HG02840 (cell line): ENCODE data around the gene ANO1.

ENCODE experiments used
- ATAC-seq: cut with Tn5 transposase; IDR thresholded peaks from one replicate; pipeline ENCODE4 v1.9.1; 2021; ENCODE audit warnings: mild to moderate bottlenecking, moderate library complexity, moderate number of reproducible peaks; ENCODE audit not compliant: unreplicated experiment, low FRiP score

The ANO1 gene

GRCh38 chr11:70049045-70049444, 29.1 kb upstream of the ANO1 start:
- ATAC-seq = no peak

- no peak for ATAC-seq
These were observed 27.9 kb upstream of the ANO1 start for GRCh38 chr11:70050243-70050642.

DNA sequence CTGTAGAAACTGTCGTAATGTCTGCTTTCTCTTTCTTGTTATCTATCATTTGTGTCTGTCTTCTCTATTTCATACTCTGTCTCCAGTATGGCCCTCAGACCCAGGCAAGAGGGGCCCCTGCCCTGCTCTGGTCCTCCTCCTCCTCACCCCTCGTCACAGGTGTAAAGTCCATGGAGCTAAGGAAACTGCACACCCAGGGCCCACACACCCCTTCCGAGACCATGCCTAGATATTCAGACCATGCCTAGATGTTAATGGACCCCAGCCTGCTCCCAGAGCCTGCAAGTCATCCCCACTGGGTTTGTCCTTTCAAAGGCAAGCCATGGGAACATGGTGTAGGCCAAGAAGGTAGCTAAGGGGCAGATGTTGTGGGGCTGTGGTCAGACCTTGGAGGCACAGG, 24.1 kb upstream of the ANO1 start:
- no peak for ATAC-seq

- ATAC-seq = no peak
These were observed 22.7 kb upstream of the ANO1 start for GRCh38 chr11:70055444-70055843.

DNA sequence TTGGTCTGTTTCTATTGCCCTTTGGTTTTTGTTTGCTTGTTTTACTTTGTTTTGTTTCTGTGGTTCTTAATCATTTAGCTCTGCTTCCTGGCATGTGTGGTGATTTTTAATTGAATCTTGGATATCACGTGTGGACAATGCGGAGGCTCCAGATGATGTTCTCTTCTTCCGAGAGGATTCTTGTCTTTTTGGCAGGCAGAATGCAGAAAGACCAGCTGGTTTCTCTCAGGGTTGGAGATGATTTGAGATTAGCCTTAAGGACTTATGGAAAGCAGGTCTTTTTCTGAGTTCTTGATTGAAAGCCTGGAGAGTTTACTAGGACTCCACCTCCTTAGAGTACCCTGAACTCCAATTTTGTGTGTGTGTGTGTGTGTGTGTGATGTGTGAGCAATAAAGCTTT, 21.0 kb upstream of the ANO1 start:
- no peak for ATAC-seq

DNA sequence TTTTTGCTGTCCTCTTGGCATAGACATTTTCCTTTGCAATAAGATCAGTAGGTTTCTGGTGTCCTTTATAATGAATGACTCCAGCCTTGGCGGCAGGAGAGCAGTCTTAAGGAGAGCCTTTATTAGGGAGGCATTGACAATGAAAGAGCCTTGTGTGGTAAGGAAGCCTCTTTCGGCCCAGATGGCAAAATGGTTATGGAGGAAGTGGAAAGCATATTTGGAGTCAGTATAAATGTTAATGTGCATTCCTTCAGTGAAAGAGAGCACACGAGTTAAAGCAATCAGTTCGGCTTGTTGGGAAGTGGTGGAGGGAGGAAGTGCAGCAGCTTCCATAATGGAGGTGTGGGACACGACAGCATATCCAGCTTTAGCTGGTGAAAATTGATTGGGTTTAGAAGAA, 18.1 kb upstream of the ANO1 start:
- ATAC-seq = no peak

GRCh38 chr11:70060611-70061293, 17.4 kb upstream of the ANO1 start:
- ATAC-seq = no peak

- no peak for ATAC-seq
These were observed 16.4 kb upstream of the ANO1 start for GRCh38 chr11:70061734-70062133.

DNA sequence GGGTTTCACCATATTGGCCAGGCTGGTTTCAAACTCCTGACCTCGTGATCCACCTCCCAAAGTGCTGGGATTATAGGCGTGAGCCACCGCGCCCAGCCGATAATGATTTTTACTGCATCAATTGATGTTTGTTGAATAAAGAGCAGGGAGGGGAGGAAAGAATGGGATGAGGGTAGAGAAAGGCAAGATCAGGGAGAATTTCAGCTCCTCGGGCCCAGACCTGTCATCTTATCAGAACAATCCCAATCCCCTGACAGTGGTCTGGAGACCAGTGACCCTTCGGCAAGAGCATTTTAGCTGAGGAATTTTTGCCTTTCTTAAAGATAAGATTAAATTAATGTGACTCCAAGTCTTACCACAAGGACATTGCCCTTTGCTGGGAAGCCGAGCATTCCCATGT, 15.0 kb upstream of the ANO1 start:
- ATAC-seq = no peak

DNA sequence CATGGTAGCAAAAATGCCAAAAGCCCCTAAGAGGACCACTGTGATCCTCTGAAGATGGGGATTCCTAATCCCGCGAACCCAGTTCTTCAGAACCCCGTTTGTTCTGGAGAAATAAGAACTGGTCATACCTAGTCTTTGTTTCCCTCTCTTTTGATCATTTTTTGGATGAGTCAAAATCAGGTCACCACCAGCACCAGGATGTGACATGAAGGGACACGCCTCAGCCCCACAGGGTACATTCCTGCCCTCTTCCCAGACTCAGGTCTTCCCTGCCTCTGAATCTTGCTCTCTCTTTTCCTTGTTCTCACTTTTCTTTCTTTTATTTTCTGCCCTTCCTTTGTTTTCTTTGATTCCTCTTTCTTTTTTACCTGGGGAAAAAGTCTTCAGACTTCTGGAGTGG, 14.6 kb upstream of the ANO1 start:
- no peak for ATAC-seq

DNA sequence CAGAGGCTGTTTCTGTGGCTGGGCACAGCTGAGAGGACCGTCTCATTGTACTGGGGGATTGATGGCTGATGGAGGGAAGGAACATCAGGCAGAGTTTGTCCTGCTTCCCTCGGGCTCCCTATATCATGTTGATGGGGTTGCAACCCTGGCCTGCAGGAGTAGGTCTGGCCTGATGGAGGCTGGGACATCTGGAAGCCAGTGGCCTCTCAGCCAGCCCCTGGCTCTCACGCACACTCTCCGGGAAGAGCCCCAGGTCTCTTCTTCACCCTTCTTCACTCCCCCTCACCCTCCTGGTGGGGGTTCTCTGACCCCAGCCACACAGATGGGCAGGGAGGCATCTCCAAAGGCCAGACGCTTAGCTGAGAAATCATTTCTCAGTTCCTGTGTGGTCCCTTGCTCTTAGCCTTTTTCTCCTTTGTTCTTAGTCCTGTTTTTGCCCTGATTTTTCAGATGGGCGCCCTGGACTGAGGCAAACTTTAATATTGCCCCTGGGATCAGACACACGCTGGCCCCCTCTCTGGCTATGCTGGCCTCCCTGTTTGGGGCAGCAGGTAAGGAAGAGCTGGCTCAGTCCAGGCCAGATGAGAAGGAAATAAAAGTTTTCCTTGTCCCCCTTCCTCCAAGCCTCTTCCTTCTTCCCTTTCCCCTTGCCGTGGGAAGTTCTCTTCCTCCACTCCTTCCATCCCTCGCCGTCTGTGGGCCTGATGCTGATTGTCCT, 13.9 kb upstream of the ANO1 start:
- no peak for ATAC-seq

DNA sequence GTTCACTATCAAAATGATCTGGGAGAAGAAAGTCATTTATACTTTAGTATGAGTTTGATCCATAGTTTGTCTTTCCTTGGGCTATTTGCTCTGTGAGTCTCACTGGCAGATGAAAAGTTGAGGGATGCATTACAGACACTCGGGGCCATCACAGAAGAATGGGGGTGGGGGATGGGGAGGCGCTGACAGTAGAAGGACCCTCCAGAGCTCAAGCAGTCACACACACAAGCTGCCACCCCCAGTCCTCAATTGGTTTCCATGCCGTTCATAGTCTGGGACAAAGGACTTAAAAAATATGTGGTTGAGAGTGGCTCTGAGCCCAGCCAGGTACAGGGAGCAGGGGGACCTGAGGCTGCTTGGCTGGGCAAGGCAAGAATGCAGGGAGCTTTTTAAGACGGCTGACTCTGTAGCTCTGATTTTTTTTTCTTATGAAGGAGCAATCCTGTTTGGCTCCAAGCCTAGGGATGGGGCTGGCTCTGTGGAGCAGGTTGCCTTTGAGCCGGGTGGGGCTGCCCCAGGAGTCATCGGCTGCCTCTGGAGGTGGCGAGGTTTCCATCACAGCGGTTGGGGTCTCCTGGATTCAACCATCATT, 13.3 kb upstream of the ANO1 start:
- no peak for ATAC-seq

- no peak for ATAC-seq
These were observed 12.6 kb upstream of the ANO1 start for GRCh38 chr11:70065318-70066135.

DNA sequence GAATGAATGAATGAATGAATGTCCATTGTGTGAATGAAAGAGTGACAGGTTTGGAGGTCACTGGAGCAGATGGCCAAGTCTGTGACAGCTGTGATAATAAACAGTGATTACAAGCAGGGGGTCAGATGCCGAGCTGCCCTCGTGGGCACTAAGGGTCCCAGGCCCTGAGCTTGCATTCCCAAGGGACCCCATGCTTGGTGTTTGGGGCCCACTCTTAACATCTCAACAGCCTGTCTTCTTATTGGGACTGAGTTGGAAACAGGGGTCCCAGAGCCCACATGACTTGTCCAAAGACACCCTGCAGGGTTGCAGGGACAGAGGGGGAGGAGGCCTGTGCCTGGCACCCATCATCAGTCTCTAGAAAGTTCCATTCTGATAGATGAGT, 12.0 kb upstream of the ANO1 start:
- ATAC-seq = no peak

DNA sequence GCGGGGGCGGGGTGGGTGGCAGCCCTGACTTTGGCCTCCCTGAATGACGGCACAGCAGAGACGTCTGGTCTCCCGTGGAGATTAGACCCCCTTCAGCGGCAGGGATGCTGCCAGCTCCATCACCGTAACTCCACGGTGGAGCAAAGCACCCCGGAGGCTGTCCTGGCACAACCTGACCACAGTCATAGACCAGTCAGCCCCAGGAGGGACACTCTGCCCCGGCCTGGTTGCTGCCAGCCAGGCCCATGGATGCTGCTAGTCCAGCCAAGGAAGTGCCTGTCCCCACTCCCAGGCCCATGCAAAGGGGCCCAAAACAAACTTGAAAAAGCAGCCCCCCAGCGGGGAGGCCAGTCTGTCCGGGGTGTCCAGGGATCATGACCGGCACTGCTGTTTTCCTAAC, 11.5 kb upstream of the ANO1 start:
- ATAC-seq = no peak

DNA sequence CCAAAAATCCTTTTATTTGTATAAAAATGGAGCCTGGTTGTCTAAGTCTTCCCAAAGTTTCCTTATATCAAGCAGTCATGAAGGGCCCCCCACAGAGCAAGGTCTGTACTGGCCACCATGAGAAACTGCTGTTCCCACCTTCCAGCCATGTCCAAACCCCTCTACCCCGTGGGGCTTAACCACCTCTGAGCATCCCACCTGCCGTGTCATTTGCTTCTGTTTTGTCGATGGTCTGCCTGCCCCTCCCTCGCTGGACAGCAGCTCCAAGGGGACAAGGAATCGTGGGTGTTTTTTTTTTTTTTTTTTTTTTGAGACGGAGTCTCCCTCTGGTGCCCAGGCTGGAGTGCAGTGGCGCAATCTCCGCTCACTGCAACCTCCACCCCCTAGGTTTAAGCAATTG, 11.1 kb upstream of the ANO1 start:
- no peak for ATAC-seq

GRCh38 chr11:70067591-70068341, 10.4 kb upstream of the ANO1 start:
- ATAC-seq = no peak

- no peak for ATAC-seq
These were observed 9.8 kb upstream of the ANO1 start for GRCh38 chr11:70068345-70068744.

DNA sequence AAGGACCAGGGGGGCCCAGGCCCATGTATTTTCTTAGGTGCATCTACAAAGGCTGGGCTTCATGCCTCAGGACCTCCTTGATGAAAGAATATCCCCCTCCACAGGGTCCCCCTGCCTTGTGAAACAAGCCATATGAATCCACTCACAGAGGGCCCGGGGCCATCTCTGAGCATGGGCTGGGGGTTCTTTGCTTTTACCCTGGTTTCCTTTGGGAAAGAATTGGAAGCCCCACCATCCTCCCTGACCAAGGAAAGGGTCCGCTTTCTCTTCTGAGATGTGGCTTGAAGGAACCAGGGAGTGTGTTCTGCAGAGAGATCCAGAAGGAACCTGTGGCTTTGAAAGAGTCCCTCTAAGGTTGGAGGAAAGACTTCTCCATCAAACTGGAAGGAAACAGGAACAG, 9.2 kb upstream of the ANO1 start:
- ATAC-seq = no peak

- no peak for ATAC-seq
These were observed 7.4 kb upstream of the ANO1 start for GRCh38 chr11:70070706-70071105.
